ENCODE results near the gene IFT57. TPM values are rescaled to one million over a fixed set of nuclear protein-coding genes. Genes with fewer than 3 reads are reported as not detected.

The IFT57 gene
- polyA plus RNA-seq, 1 of the 3 experiments (the other 2 are of a cell fraction) = 81.6 TPM

DNA sequence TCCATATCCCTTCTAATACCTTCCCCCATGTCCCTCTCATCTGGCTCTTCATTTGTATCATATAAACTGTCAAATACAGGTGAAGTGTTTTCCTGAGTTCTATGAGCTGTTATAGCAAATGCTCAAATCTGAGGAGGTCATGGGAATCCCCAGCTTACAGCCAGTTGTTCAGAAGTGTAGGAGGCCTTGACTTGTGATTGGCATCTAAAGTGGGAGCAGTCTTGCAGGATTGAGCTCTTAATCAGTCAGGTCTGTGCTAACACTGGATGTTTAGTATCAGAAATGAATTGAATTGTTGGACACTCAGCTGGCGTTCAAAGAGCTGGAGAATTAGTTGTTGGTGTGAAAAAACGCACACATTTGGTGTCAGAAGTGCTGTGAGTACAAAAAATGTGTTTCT is 65.0 kb downstream of the IFT57 start:
- Histone ChIP-seq H3K27ac (ENCODE audit: low read depth in 2 of 2, low read length in 1 of 2) (no peak overlapping the region), H3F3A (replicated peaks; ENCODE audit: insufficient read depth) (no peaks in the 10 kb centered on the region), H3K36me3 (replicated peaks in 1 of 2; ENCODE audit: control insufficient read depth in 1 of 2, insufficient read depth in 2 of 2, low read length in 1 of 2) (peaks cover 6 to 7% of the 10 kb centered on the region in 2 experiments), H3K79me2 (ENCODE audit: insufficient read depth) (no peaks in the 10 kb centered on the region), H3K4me1 (ENCODE audit: control insufficient read depth in 1 of 2, insufficient read depth in 2 of 2, low read depth in 1 of 2, low read length in 1 of 2) (peaks cover 0 to 7% of the 10 kb centered on the region in 2 experiments; a peak in 1 of 4 replicates), H3K9ac (no peak overlapping the region), H3K27me3 (ENCODE audit: insufficient read depth) (no peaks in the 10 kb centered on the region), H3K9me3 (no peaks in the 10 kb centered on the region), H3K9me2 (no peaks in the 10 kb centered on the region), H3K4me3 (ENCODE audit: low read depth in 2 of 2, low read length in 1 of 2) (no peak overlapping the region), H2AFZ (ENCODE audit: low read depth) (no peak overlapping the region), H4K20me1 (ENCODE audit: insufficient read depth) (no peaks in the 10 kb centered on the region), H3K4me2 (no peak overlapping the region)
- CTCF ChIA-PET = interaction anchor here (0.6 to 1.2 kb wide), 3 partner anchors 13 to 320 kb away, joined by 3 to 5 read pairs (median 4); no protein-coding TSS in a partner anchor
- no peak for DNase-seq
- POLR2A ChIA-PET = no interaction called here
- TF ChIP-seq TCF12 (IDR thresholded peaks at IDR 0.05) = no peak
- no peak for TF ChIP-seq EP300 (IDR thresholded peaks at IDR 0.05; ENCODE audit: borderline replicate concordance in 1 of 2, low read depth in 1 of 2, low read length in 1 of 2)
- TF ChIP-seq GATA2 (CRISPR knock-in tag; IDR thresholded peaks at IDR 0.05) = no peak
- TF ChIP-seq, protein P1, sequence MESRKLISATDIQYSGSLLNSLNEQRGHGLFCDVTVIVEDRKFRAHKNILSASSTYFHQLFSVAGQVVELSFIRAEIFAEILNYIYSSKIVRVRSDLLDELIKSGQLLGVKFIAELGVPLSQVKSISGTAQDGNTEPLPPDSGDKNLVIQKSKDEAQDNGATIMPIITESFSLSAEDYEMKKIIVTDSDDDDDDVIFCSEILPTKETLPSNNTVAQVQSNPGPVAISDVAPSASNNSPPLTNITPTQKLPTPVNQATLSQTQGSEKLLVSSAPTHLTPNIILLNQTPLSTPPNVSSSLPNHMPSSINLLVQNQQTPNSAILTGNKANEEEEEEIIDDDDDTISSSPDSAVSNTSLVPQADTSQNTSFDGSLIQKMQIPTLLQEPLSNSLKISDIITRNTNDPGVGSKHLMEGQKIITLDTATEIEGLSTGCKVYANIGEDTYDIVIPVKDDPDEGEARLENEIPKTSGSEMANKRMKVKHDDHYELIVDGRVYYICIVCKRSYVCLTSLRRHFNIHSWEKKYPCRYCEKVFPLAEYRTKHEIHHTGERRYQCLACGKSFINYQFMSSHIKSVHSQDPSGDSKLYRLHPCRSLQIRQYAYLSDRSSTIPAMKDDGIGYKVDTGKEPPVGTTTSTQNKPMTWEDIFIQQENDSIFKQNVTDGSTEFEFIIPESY (IDR thresholded peaks at IDR 0.05; ENCODE audit: borderline replicate concordance, low read depth) = no peak
- no peak for TF ChIP-seq MEF2A (IDR thresholded peaks at IDR 0.05; ENCODE audit: borderline replicate concordance, low read depth)
- no peak for TF ChIP-seq SIN3A (IDR thresholded peaks at IDR 0.05; ENCODE audit: borderline replicate concordance, low read depth, low read length)
- TF ChIP-seq REST (IDR thresholded peaks at IDR 0.05; ENCODE audit: low read depth, low read length) = no peak
- TF ChIP-seq, protein P2, sequence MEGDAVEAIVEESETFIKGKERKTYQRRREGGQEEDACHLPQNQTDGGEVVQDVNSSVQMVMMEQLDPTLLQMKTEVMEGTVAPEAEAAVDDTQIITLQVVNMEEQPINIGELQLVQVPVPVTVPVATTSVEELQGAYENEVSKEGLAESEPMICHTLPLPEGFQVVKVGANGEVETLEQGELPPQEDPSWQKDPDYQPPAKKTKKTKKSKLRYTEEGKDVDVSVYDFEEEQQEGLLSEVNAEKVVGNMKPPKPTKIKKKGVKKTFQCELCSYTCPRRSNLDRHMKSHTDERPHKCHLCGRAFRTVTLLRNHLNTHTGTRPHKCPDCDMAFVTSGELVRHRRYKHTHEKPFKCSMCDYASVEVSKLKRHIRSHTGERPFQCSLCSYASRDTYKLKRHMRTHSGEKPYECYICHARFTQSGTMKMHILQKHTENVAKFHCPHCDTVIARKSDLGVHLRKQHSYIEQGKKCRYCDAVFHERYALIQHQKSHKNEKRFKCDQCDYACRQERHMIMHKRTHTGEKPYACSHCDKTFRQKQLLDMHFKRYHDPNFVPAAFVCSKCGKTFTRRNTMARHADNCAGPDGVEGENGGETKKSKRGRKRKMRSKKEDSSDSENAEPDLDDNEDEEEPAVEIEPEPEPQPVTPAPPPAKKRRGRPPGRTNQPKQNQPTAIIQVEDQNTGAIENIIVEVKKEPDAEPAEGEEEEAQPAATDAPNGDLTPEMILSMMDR (IDR thresholded peaks at IDR 0.05) = no peak
- no peak for TF ChIP-seq RCOR1 (IDR thresholded peaks at IDR 0.05; ENCODE audit: low read length)
- TF ChIP-seq, protein P3, sequence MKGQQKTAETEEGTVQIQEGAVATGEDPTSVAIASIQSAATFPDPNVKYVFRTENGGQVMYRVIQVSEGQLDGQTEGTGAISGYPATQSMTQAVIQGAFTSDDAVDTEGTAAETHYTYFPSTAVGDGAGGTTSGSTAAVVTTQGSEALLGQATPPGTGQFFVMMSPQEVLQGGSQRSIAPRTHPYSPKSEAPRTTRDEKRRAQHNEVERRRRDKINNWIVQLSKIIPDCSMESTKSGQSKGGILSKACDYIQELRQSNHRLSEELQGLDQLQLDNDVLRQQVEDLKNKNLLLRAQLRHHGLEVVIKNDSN (IDR thresholded peaks at IDR 0.05; ENCODE audit: borderline replicate concordance, low read depth) = no peak
- TF ChIP-seq TAF1 (IDR thresholded peaks at IDR 0.05; ENCODE audit: borderline replicate concordance, low read depth, low read length) = no peak
- no peak for TF ChIP-seq FOSL2 (IDR thresholded peaks at IDR 0.05; ENCODE audit: borderline replicate concordance, low read depth)
- no peak for TF ChIP-seq NRF1 (IDR thresholded peaks at IDR 0.05; ENCODE audit: low read depth, low read length)
- TF ChIP-seq MAX (IDR thresholded peaks at IDR 0.05; ENCODE audit: low read depth) = no peak
- TF ChIP-seq MXI1 (IDR thresholded peaks at IDR 0.05; ENCODE audit: low read depth, low read length) = no peak
- TF ChIP-seq ELF1 (IDR thresholded peaks at IDR 0.05) = no peak
- no peak for TF ChIP-seq FOXM1 (IDR thresholded peaks at IDR 0.05; ENCODE audit: low read depth)
- TF ChIP-seq NFIC (IDR thresholded peaks at IDR 0.05; ENCODE audit: borderline replicate concordance) = no peak
- no peak for TF ChIP-seq RAD21 (IDR thresholded peaks at IDR 0.05; ENCODE audit: low read length)
- TF ChIP-seq IRF3 (IDR thresholded peaks at IDR 0.05; ENCODE audit: low read depth, low read length) = no peak
- 41% methylated on average over 2 of the region's 2 CpGs for WGBS (ENCODE audit: low lambda C conversion rate)

All from SK-N-SH (cell line).